ENCODE measurements around the gene IGFBP3.

The IGFBP3 gene

DNA sequence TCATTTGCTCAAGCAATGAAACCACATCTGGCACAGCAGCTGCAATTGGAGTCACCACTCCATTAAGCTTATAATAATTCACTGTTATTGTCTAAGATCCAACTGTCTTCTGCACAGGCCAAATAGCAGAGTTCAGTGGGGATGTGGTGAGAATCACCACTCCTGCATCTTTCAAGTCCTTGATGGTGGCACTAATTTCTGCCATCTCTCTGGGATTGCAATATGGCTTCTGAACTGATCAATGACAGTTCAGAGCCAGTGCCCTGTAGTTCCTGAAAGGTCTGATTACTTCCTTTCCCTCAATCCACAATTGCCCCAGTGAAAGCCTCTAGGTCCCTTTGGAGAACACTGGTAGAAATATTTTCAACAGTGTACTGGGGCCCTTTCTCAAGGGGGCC lies 26.4 kb downstream of the IGFBP3 start:
- H3K9me3 ChIP-seq (ENCODE audit: low read length) = no peaks in the 10 kb centered on the region
- H3K36me3 ChIP-seq (ENCODE audit: insufficient read depth, low read length) = no peaks in the 10 kb centered on the region
- H3K27me3 ChIP-seq (ENCODE audit: insufficient read depth, low read length) = peaks cover 28% of the 10 kb centered on the region
- H3K4me1 ChIP-seq (ENCODE audit: insufficient read depth, low read length) = no peaks in the 10 kb centered on the region
- no peak overlapping the region for H3K4me3 ChIP-seq (ENCODE audit: low read length)
- H2AFZ ChIP-seq (ENCODE audit: low read depth, low read length) = no peak overlapping the region

DNA sequence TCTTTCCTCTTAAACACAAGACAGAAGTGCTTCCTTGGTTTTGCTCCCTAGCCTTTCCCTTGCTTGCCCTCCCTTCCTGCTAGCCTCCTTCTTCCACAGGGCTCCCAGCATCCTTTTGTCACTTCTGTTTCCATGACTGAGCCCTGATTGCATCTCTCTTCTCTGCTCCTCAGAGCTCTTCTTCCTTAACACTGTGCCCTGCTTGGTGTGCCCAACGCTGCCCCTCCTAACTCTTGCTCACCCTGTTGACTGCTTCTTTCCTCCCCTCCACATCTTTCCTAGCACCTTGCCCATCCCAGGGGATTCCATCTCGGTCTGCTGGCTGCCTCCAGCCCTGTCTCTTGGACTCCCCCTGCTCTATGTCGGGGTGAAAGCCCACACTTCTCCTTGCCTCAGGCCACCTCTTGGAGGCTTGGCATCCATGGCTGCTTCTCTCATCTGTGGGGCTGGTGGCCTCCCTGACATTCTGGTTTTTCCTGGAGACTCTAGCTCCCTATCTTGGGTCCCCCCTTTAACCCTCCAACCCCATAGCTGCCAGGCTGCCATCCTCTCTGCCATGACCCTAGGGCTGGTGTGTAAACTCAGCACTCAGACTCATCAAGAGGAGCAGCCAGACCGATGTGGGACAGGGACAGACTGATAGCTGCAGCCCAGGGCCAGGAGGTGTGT lies 26.9 kb downstream of the IGFBP3 start:
- H2AFZ ChIP-seq (ENCODE audit: low read depth, low read length) = no peak overlapping the region
- no peaks in the 10 kb centered on the region for H3K9me3 ChIP-seq (ENCODE audit: low read length)
- H3K4me1 ChIP-seq (ENCODE audit: insufficient read depth, low read length) = no peaks in the 10 kb centered on the region
- H3K4me3 ChIP-seq (ENCODE audit: low read length) = no peak overlapping the region
- H3K27me3 ChIP-seq (ENCODE audit: insufficient read depth, low read length) = peaks cover 33% of the 10 kb centered on the region
- no peaks in the 10 kb centered on the region for H3K36me3 ChIP-seq (ENCODE audit: insufficient read depth, low read length)

DNA sequence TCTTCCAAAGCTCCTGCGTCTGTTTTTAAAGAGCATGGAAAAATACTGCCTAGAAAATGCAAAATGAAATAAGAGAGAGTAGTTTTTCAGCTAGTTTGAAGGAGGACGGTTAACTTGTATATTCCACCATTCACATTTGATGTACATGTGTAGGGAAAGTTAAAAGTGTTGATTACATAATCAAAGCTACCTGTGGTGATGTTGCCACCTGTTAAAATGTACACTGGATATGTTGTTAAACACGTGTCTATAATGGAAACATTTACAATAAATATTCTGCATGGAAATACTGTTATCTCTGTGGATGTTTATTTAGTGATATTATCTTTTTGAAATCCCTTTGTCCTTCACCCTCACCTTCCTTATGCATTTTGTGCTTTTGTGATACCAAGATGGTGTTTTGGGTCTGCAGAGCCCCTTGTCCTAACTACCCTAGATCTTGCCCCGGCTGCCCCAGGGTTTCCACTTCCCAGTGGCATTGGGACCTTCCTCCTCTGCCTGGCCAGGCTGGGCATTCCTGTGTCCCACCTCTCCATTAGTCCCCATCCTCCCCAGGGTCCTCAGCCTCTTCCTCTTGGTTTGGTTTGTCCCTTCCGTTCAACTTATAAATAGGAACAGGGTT lies 27.6 kb downstream of the IGFBP3 start:
- no peaks in the 10 kb centered on the region for H3K36me3 ChIP-seq (ENCODE audit: insufficient read depth, low read length)

DNA sequence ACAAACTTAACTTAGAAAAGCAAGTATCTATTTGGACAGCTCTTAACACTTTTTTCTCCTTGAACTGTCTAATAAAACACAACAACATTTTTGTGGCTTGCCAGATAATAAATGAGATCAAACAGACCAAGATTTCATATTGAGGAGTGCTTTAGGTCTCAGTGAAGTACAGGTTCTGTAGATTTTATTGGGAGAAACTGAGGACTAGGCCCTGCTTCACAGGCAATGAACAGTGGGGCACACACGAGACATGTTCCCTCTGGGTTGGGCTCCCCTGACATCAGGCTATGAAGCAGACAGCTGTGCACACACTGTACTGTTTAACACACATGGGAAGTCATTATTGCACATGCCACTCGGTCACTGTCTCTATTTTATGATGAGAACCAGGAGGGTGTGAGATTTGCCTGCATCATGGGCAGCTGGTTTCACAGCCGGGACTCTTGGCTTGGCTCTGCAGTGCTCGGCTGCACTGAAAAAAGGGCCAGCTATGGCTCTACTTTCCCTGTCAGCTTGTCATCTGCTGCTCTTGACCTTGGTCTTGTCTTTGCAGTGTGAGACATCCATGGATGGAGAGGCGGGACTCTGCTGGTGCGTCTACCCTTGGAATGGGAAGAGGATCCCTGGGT lies 28.6 kb downstream of the IGFBP3 start:
- Histone ChIP-seq H3K9me3 (ENCODE audit: low read length) (no peaks in the 10 kb centered on the region), H3K4me3 (ENCODE audit: low read length) (no peak overlapping the region), H3K27me3 (ENCODE audit: insufficient read depth, low read length) (peaks cover 49% of the 10 kb centered on the region), H2AFZ (ENCODE audit: low read depth, low read length) (no peak overlapping the region), H3K36me3 (ENCODE audit: insufficient read depth, low read length) (no peaks in the 10 kb centered on the region), H3K4me1 (ENCODE audit: insufficient read depth, low read length) (peaks cover 5% of the 10 kb centered on the region)

More for the DNA sequence above, 27.6 kb downstream of the IGFBP3 start:
- H2AFZ ChIP-seq (ENCODE audit: low read depth, low read length) = no peak overlapping the region
- no peak overlapping the region for H3K4me3 ChIP-seq (ENCODE audit: low read length)
- H3K27me3 ChIP-seq (ENCODE audit: insufficient read depth, low read length) = peaks cover 39% of the 10 kb centered on the region
- H3K4me1 ChIP-seq (ENCODE audit: insufficient read depth, low read length) = peaks cover under 1% of the 10 kb centered on the region
- no peaks in the 10 kb centered on the region for H3K9me3 ChIP-seq (ENCODE audit: low read length)

DNA sequence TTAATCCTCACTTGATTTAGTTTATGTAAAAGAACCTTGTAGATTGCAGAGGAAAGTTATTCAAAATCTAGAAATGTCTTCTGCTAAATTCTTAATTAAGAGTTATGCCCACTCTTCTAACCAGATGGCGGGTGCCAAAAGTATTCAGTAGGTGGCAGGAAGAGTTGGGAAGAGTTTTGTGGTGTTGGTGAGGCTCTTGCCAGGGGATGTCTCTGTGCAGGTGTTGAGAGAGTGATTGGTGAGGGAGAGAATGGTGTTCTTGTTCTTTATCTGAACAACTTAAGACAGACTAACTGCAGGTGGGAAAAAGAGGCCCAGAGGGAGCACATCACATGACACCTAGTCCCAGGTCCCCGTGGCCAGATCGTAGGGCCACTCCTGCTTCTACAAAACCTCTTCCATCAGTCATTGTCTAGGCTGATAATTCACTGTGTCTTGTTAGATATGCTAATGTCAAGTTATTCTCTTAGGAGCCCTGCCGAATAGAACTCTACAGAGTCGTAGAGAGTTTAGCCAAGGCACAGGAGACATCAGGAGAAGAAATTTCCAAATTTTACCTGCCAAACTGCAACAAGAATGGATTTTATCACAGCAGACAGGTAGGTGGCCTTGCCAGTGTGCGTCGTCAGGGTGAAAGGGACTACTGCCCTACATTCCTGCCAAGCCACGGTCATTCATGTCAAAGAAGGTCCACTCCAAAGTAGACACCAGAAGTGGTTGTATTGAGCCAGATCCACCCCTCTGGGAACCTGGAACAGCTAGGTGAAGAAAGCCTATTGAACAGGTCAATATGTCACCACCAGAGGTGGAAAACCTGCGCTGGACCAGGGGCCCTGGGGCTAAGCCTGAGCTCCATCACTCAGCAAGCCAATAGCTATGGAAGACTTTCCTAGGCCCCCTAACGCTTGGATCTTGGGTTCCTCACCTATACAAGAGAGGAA lies 29.3 kb downstream of the IGFBP3 start:
- peaks cover 56% of the 10 kb centered on the region for H3K27me3 ChIP-seq (ENCODE audit: insufficient read depth, low read length)
- H3K4me1 ChIP-seq (ENCODE audit: insufficient read depth, low read length) = peaks cover 5% of the 10 kb centered on the region

DNA sequence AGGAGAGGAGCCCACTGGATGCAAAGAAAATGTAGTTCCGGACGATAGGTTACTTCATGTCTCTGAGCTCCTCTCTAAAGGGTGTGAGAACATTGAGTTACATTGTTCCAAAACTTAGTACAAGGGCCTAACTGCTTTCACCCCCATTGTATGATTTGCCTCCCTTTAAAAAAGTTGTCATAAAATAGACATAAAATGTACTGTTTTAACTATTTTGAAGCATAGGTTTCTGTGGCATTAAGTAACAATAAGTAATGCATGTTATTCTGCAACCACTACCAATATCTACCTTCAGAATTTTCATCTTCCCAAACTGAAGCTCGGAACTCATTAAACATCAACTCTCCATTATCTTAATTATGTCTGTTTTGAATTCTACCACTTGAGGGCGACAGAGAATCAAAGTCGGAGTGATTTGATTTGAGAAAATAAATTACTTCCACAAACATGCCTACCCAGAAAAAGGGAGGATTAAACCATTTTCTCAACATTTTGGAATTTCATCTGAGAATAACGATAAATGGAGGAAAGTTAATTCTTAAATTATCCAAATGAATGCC lies 30.1 kb downstream of the IGFBP3 start:
- H3K36me3 ChIP-seq (ENCODE audit: insufficient read depth, low read length) = no peaks in the 10 kb centered on the region
- H3K27me3 ChIP-seq (ENCODE audit: insufficient read depth, low read length) = peaks cover 62% of the 10 kb centered on the region

More for the DNA sequence above, 29.3 kb downstream of the IGFBP3 start:
- H3K4me3 ChIP-seq (ENCODE audit: low read length) = no peak overlapping the region
- no peaks in the 10 kb centered on the region for H3K9me3 ChIP-seq (ENCODE audit: low read length)
- H2AFZ ChIP-seq (ENCODE audit: low read depth, low read length) = no peak overlapping the region
- no peaks in the 10 kb centered on the region for H3K36me3 ChIP-seq (ENCODE audit: insufficient read depth, low read length)

DNA sequence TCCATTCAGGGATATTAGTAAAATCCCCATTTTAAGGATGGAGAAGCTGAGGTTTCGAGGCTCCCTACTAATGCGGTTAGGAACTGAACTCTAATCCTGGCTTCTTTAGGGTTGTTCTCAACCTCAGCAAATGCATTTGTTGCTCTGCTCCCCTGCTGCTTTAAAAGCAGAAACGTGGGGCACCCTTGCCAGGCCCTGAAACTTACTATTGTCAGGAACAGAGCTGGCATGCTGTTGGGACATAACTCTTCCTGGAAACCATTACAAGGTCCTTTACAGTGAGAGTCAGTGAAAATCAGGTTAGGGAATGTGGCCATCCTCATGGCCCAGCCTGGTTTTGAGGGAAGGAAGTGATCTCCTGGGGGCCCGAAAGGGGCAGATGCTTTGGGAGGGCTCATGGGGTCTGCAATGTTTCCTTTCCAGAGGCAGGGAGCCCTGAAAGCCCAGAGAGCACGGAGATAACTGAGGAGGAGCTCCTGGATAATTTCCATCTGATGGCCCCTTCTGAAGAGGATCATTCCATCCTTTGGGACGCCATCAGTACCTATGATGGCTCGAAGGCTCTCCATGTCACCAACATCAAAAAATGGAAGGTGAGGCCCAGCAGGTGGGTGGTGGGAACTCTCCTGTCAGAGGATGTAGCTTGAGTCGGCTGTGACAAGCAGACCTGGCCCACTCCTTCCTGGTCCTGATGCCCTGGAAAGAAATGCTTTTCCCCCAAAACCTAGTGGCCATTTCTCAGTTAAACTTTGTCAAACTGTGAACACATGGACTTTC lies 30.8 kb downstream of the IGFBP3 start:
- Histone ChIP-seq H3K4me3 (ENCODE audit: low read length) (no peak overlapping the region), H3K4me1 (ENCODE audit: insufficient read depth, low read length) (peaks cover 5% of the 10 kb centered on the region), H2AFZ (ENCODE audit: low read depth, low read length) (no peak overlapping the region), H3K9me3 (ENCODE audit: low read length) (no peaks in the 10 kb centered on the region), H3K27me3 (ENCODE audit: insufficient read depth, low read length) (peaks cover 69% of the 10 kb centered on the region), H3K36me3 (ENCODE audit: insufficient read depth, low read length) (no peaks in the 10 kb centered on the region)

More for the DNA sequence above, 30.1 kb downstream of the IGFBP3 start:
- Histone ChIP-seq H3K4me1 (ENCODE audit: insufficient read depth, low read length) (peaks cover 5% of the 10 kb centered on the region), H2AFZ (ENCODE audit: low read depth, low read length) (no peak overlapping the region), H3K4me3 (ENCODE audit: low read length) (no peak overlapping the region), H3K9me3 (ENCODE audit: low read length) (no peaks in the 10 kb centered on the region)

DNA sequence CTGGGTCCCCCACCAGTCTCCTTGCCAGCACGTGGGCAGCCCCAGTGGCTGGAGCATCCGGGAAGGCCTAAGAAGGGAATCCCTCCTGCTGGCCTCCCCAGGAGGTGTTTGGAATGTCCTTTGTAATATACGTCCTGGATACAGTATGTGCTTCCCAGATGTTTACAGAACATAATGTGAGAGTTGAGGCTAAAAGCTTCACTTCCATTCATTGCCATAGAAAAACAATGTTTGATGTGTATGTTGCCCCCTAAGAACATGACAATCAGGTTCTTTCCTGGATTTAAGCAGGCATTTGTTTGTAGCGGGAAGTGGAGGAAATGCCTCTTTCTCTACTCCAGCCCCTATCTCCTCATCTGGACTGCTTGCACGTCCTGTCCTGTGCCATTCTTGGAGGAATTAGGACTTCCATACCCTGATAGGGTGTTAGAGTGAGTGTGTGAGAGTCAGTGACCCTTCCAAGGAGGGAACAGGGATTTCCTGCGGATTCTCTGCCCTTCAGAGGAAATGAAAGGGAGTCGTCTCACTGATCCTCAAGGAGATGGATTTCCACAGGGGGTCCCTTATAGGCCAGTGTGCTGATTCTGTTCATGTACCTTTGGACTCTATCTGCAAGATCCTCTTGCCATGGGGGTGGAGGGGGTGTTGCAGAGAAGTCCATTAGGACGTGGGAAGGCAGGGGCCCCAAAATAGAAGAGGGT lies 31.6 kb downstream of the IGFBP3 start:
- Histone ChIP-seq H2AFZ (ENCODE audit: low read depth, low read length) (no peak overlapping the region), H3K4me1 (ENCODE audit: insufficient read depth, low read length) (peaks cover 5% of the 10 kb centered on the region), H3K4me3 (ENCODE audit: low read length) (no peak overlapping the region), H3K36me3 (ENCODE audit: insufficient read depth, low read length) (no peaks in the 10 kb centered on the region), H3K27me3 (ENCODE audit: insufficient read depth, low read length) (peaks cover 68% of the 10 kb centered on the region), H3K9me3 (ENCODE audit: low read length) (no peaks in the 10 kb centered on the region)

DNA sequence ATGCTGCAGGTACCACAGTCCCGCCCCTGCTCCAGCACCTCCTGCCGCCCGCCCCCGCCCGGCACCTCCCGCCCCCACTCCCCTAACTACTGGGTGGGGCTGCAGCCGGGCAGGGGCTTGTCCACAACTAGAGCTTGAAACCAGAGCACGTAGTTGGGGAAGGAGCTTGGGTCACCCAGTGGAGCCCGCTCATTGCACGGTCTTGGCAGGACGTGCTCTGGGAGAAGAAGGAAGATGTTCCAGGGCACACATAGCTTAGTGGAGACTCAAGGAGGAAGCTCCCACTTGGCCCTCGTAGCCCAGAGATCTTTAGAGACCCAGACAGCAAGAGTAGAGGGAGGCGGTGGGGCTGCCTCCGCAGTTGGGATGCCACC lies 32.1 kb downstream of the IGFBP3 start:
- Histone ChIP-seq H3K27me3 (ENCODE audit: insufficient read depth, low read length) (peaks cover 63% of the 10 kb centered on the region), H3K9me3 (ENCODE audit: low read length) (no peaks in the 10 kb centered on the region), H2AFZ (ENCODE audit: low read depth, low read length) (no peak overlapping the region), H3K4me3 (ENCODE audit: low read length) (no peak overlapping the region), H3K36me3 (ENCODE audit: insufficient read depth, low read length) (no peaks in the 10 kb centered on the region), H3K4me1 (ENCODE audit: insufficient read depth, low read length) (peaks cover 5% of the 10 kb centered on the region)

DNA sequence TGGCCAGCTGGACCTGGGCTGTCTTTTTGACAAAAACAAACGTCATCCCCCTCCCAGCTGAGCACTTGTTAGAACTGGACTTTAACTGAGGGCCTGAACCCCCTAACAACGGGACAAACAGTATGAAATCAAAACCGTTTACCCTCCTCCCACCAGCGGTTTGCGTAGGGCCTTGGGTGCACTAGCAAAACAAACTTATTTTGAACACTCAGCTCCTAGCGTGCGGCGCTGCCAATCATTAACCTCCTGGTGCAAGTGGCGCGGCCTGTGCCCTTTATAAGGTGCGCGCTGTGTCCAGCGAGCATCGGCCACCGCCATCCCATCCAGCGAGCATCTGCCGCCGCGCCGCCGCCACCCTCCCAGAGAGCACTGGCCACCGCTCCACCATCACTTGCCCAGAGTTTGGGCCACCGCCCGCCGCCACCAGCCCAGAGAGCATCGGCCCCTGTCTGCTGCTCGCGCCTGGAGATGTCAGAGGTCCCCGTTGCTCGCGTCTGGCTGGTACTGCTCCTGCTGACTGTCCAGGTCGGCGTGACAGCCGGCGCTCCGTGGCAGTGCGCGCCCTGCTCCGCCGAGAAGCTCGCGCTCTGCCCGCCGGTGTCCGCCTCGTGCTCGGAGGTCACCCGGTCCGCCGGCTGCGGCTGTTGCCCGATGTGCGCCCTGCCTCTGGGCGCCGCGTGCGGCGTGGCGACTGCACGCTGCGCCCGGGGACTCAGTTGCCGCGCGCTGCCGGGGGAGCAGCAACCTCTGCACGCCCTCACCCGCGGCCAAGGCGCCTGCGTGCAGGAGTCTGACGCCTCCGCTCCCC lies 32.7 kb downstream of the IGFBP3 start, which contains the start of gene IGFBP1:
IGFBP1 (plus strand) TSS at position 304 of the 808 bp plus-strand sequence; CDS start at position 469, 165 bp downstream.
- Histone ChIP-seq H3K4me3 (ENCODE audit: low read length) (peak within 1 kb of the TSS; percentile 8), H3K9me3 (ENCODE audit: low read length) (no peaks in the 10 kb centered on the region), H2AFZ (ENCODE audit: low read depth, low read length) (no peak within 1 kb of the TSS), H3K27me3 (ENCODE audit: insufficient read depth, low read length) (peaks cover 58% of the 10 kb centered on the region), H3K4me1 (ENCODE audit: insufficient read depth, low read length) (peaks cover 5% of the 10 kb centered on the region), H3K36me3 (ENCODE audit: insufficient read depth, low read length) (no peaks in the 10 kb centered on the region)
